ENCODE data around the gene BORCS6.

Gene BORCS6

GRCh38 chr17:8210761-8211458 lies 20.9 kb upstream of the BORCS6 start:
- DNase-seq, result no peak

GRCh38 chr17:8209907-8210760 lies 20.2 kb upstream of the BORCS6 start, which contains the start of gene AURKB:
Gene AURKB (minus strand): TSS chr17:8210575. CDS start chr17:8210224, 351 bp downstream.
- DNase-seq, result peak; percentile 95

GRCh38 chr17:8206536-8206935 lies 16.6 kb upstream of the BORCS6 start:
- DNase-seq, result no peak

GRCh38 chr17:8204761-8205555 lies 15.0 kb upstream of the BORCS6 start:
- DNase-seq, result no peak

- DNase-seq, result peak; percentile 80
These were observed 2.3 kb upstream of the BORCS6 start for GRCh38 chr17:8192070-8192815.

GRCh38 chr17:8190506-8190905 lies 526 bp upstream of the BORCS6 start:
- no peak for DNase-seq

- no peak for DNase-seq
These were observed 804 bp downstream of the BORCS6 start for GRCh38 chr17:8189041-8189710.

- no peak for DNase-seq
These were observed 1.6 kb downstream of the BORCS6 start for GRCh38 chr17:8188263-8188839.

GRCh38 chr17:8187517-8188262 lies 2.3 kb downstream of the BORCS6 start:
- DNase-seq, result peak; percentile 94

- peak; percentile 93 for DNase-seq
These were observed 3.0 kb downstream of the BORCS6 start for GRCh38 chr17:8186787-8187516.

GRCh38 chr17:8186446-8186786 lies 3.6 kb downstream of the BORCS6 start:
- DNase-seq, result no peak

GRCh38 chr17:8185582-8186445 lies 4.2 kb downstream of the BORCS6 start:
- DNase-seq, result peak; percentile 84

- no peak for DNase-seq
These were observed 12.8 kb downstream of the BORCS6 start for GRCh38 chr17:8176998-8177731.

- DNase-seq, result peak; percentile 88
These were observed 13.6 kb downstream of the BORCS6 start, which contains the start of gene TMEM107 for GRCh38 chr17:8176197-8176940. Gene TMEM107 (minus strand): TSS chr17:8176380. CDS start chr17:8176286, 94 bp downstream.

GRCh38 chr17:8175795-8176196 lies 14.2 kb downstream of the BORCS6 start:
- no peak for DNase-seq

GRCh38 chr17:8173871-8174322 lies 16.1 kb downstream of the BORCS6 start:
- DNase-seq, result no peak

Measured in CD4-positive, alpha-beta T cell treated with Interleukin-4 for 4 hours (primary cell).